ENCODE data around the gene PLA2G5.
"Not testable (repeated sequence)": the region's sequence is repeated elsewhere in the genome, so short reads cannot be mapped to it uniquely, and the experiment has no call there.

The PLA2G5 gene

GRCh38 chr1:20126041-20126805 lies 56.2 kb downstream of the PLA2G5 start:
- TF ChIP-seq EZH2 (IDR thresholded peaks at IDR 0.05; ENCODE audit: borderline replicate concordance, low read depth, low read length, severe bottlenecking): no peak
- TF ChIP-seq CTCF (IDR thresholded peaks at IDR 0.05; ENCODE audit: borderline replicate concordance, extremely low read depth, low read length, poor library complexity, severe bottlenecking): no peak
- no peaks in the 10 kb centered on the region for H3K27me3 ChIP-seq (ENCODE audit: insufficient read depth, low read length, poor library complexity)
- ATAC-seq (ENCODE audit: insufficient read depth, low read depth) (no peak), DNase-seq (no peak)
- H4K20me1 ChIP-seq (ENCODE audit: insufficient read depth, low read length): 0 out of 2 replicates have a peak, but pooled peaks cover 3% of the 10 kb centered on the region
- H3K36me3 ChIP-seq (ENCODE audit: insufficient read depth, low read length): no peaks in the 10 kb centered on the region
- no peaks in the 10 kb centered on the region for H3K9me3 ChIP-seq (ENCODE audit: insufficient read depth, low read length, severe bottlenecking)
- H2AFZ ChIP-seq (ENCODE audit: low read depth, low read length): no peak overlapping the region
- no peak overlapping the region for H3K4me2 ChIP-seq (ENCODE audit: insufficient read depth, low read length)
- H3K4me3 ChIP-seq (ENCODE audit: low read depth in 1 of 2, low read length in 2 of 2): no peak overlapping the region
- no peaks in the 10 kb centered on the region for H3K4me1 ChIP-seq (ENCODE audit: insufficient read depth, low read length)
- no peak overlapping the region for H3K27ac ChIP-seq (ENCODE audit: low read length)
- H3K9ac ChIP-seq (ENCODE audit: low read depth, low read length): no peak overlapping the region
- H3K79me2 ChIP-seq (ENCODE audit: insufficient read depth, low read length): no peaks in the 10 kb centered on the region

- H3K9ac ChIP-seq (ENCODE audit: low read depth, low read length): no peak overlapping the region
- H3K27me3 ChIP-seq (ENCODE audit: insufficient read depth, low read length, poor library complexity): no peaks in the 10 kb centered on the region
- no peaks in the 10 kb centered on the region for H3K4me1 ChIP-seq (ENCODE audit: insufficient read depth, low read length)
- DNase-seq (no peak), ATAC-seq (ENCODE audit: insufficient read depth, low read depth) (no peak)
- H3K36me3 ChIP-seq (ENCODE audit: insufficient read depth, low read length): no peaks in the 10 kb centered on the region
- no peak overlapping the region for H3K4me2 ChIP-seq (ENCODE audit: insufficient read depth, low read length)
- no peak overlapping the region for H2AFZ ChIP-seq (ENCODE audit: low read depth, low read length)
- H3K27ac ChIP-seq (ENCODE audit: low read length): no peak overlapping the region
- H3K79me2 ChIP-seq (ENCODE audit: insufficient read depth, low read length): no peaks in the 10 kb centered on the region
- H4K20me1 ChIP-seq (ENCODE audit: insufficient read depth, low read length): 0 out of 2 replicates have a peak, but pooled peaks cover 3% of the 10 kb centered on the region
- TF ChIP-seq EZH2 (IDR thresholded peaks at IDR 0.05; ENCODE audit: borderline replicate concordance, low read depth, low read length, severe bottlenecking) (no peak), CTCF (IDR thresholded peaks at IDR 0.05; ENCODE audit: borderline replicate concordance, extremely low read depth, low read length, poor library complexity, severe bottlenecking) (no peak)
- H3K9me3 ChIP-seq (ENCODE audit: insufficient read depth, low read length, severe bottlenecking): no peaks in the 10 kb centered on the region
- no peak overlapping the region for H3K4me3 ChIP-seq (ENCODE audit: low read depth in 1 of 2, low read length in 2 of 2)
Observed at GRCh38 chr1:20126806-20127440, 56.9 kb downstream of the PLA2G5 start.

GRCh38 chr1:20130518-20130917 lies 60.5 kb downstream of the PLA2G5 start:
- H4K20me1 ChIP-seq (ENCODE audit: insufficient read depth, low read length); H3K36me3 ChIP-seq (ENCODE audit: insufficient read depth, low read length); H3K9me3 ChIP-seq (ENCODE audit: insufficient read depth, low read length, severe bottlenecking); H3K4me3 ChIP-seq (ENCODE audit: low read depth in 1 of 2, low read length in 2 of 2); DNase-seq; H2AFZ ChIP-seq (ENCODE audit: low read depth, low read length); H3K27ac ChIP-seq (ENCODE audit: low read length); H3K79me2 ChIP-seq (ENCODE audit: insufficient read depth, low read length); ATAC-seq (ENCODE audit: insufficient read depth, low read depth); H3K4me1 ChIP-seq (ENCODE audit: insufficient read depth, low read length); H3K27me3 ChIP-seq (ENCODE audit: insufficient read depth, low read length, poor library complexity); H3K9ac ChIP-seq (ENCODE audit: low read depth, low read length); H3K4me2 ChIP-seq (ENCODE audit: insufficient read depth, low read length): not testable (repeated sequence)

GRCh38 chr1:20134995-20135394 lies 65.0 kb downstream of the PLA2G5 start:
- Histone ChIP-seq H3K9me3 (ENCODE audit: insufficient read depth, low read length, severe bottlenecking) (no peaks in the 10 kb centered on the region), H3K27me3 (ENCODE audit: insufficient read depth, low read length, poor library complexity) (peaks cover 6% of the 10 kb centered on the region), H2AFZ (ENCODE audit: low read depth, low read length) (no peak overlapping the region), H3K4me2 (ENCODE audit: insufficient read depth, low read length) (no peak overlapping the region), H3K4me1 (ENCODE audit: insufficient read depth, low read length) (no peaks in the 10 kb centered on the region), H3K36me3 (ENCODE audit: insufficient read depth, low read length) (no peaks in the 10 kb centered on the region), H3K9ac (ENCODE audit: low read depth, low read length) (no peak overlapping the region), H4K20me1 (ENCODE audit: insufficient read depth, low read length) (no peaks in the 10 kb centered on the region; the same call in 1 of the 2 replicates), H3K27ac (ENCODE audit: low read length) (no peak overlapping the region), H3K79me2 (ENCODE audit: insufficient read depth, low read length) (no peaks in the 10 kb centered on the region), H3K4me3 (ENCODE audit: low read depth in 1 of 2, low read length in 2 of 2) (no peak overlapping the region)
- no peak for ATAC-seq (ENCODE audit: insufficient read depth, low read depth)
- DNase-seq: no peak
- TF ChIP-seq CTCF (IDR thresholded peaks at IDR 0.05; ENCODE audit: borderline replicate concordance, extremely low read depth, low read length, poor library complexity, severe bottlenecking) (no peak), EZH2 (IDR thresholded peaks at IDR 0.05; ENCODE audit: borderline replicate concordance, low read depth, low read length, severe bottlenecking) (no peak)

Measured in DND-41 (cell line).